Small intestine (tissue), 7 donors: ENCODE results near the gene NLGN4Y. TPM values are rescaled to one million over a fixed set of nuclear protein-coding genes. Genes with fewer than 3 reads are reported as not detected.
"Not testable (repeated sequence)": the region's sequence is repeated elsewhere in the genome, so short reads cannot be mapped to it uniquely, and the experiment has no call there.

Source experiments
- DNase-seq, 2 donors: peaks; one replicate each; pipeline versions ENCODE4 v3.0.0 to v3.0.0-alpha.2; 2013
- FAIRE-seq: peaks from 2 replicates; lab custom pipeline; 2012; peaks lifted over from hg19 to GRCh38; lab: Jason Lieb, UNC
- H3K27ac ChIP-seq, 3 donors: one replicate each; pipeline ENCODE4 v1.5.1; 2013; ENCODE audit warnings: low read length in 2 of 3, mild to moderate bottlenecking in 2 of 3, control low read depth in 1 of 3, inconsistent platforms in 1 of 3, low read depth in 1 of 3, moderate library complexity in 1 of 3
- H3K27me3 ChIP-seq, 3 donors: one replicate each; pipeline ENCODE4 v1.6.1; 2013; ENCODE audit warnings: low read length in 3 of 3, inconsistent platforms in 1 of 3; ENCODE audit not compliant: control insufficient read depth in 3 of 3, insufficient read depth in 3 of 3
- H3K36me3 ChIP-seq, 3 donors: one replicate each; pipeline ENCODE4 v1.6.1; 2013; ENCODE audit warnings: low read length in 3 of 3, inconsistent platforms in 1 of 3, low read depth in 1 of 3, mild to moderate bottlenecking in 1 of 3, moderate library complexity in 1 of 3; ENCODE audit not compliant: control insufficient read depth in 3 of 3, insufficient read depth in 2 of 3
- H3K4me1 ChIP-seq, 3 donors: one replicate each; pipeline ENCODE4 v1.6.1; 2013; ENCODE audit warnings: low read length in 2 of 3, inconsistent platforms in 1 of 3, low read depth in 1 of 3, mild to moderate bottlenecking in 1 of 3, moderate library complexity in 1 of 3; ENCODE audit not compliant: control insufficient read depth in 3 of 3, insufficient read depth in 2 of 3
- H3K4me3 ChIP-seq, 3 donors: one replicate each; pipeline ENCODE4 v1.5.1; 2013; ENCODE audit warnings: low read length in 3 of 3, control low read depth in 1 of 3, inconsistent platforms in 1 of 3, low read depth in 1 of 3, mild to moderate bottlenecking in 1 of 3, moderate library complexity in 1 of 3
- H3K9me3 ChIP-seq, 2 donors: one replicate each; pipeline ENCODE4 v1.6.1; 2013; ENCODE audit warnings: low read depth in 1 of 2, low read length in 1 of 2; ENCODE audit not compliant: control insufficient read depth in 2 of 2, insufficient read depth in 1 of 2
- WGBS, 3 donors: extraction: QIAGEN DNeasy Blood & Tissue Kit; methylation state at CpG; one replicate each; pipeline ENCODE4 v1.1.7; 2013; 5-methylcytosine and 5-hydroxymethylcytosine counted together
- polyA plus RNA-seq, 4 donors: library from polyadenylated mRNA; stranded (reverse) in 3 of 4; unstranded in 1 of 4; fragments of 200-250 nt in 3 of 4; fragments of 120-200 nt in 1 of 4; gene quantifications; one replicate each; pipeline versions ENCODE4 v1.2.1 to v1.2.3, GENCODE V29; 2013
- donor health status: healthy with polysubstance abuse.
- donor health status: control.
- donor health status: control.
- donor health status: Bipolar disorder and iron deficiency.
- donor health status: healthy.

Gene NLGN4Y
- polyA plus RNA-seq, 4 donors: 2.0 to 6.7 TPM; not detected in 2

- DNase-seq (no peak), FAIRE-seq (no peak)
- Histone ChIP-seq H3K4me3 (no peak overlapping the region), H3K36me3 (no peaks in the 10 kb centered on the region), H3K9me3 (no peaks in the 10 kb centered on the region), H3K27ac (no peak overlapping the region), H3K4me1 (no peaks in the 10 kb centered on the region), H3K27me3 (no peaks in the 10 kb centered on the region)
- WGBS, 3 donors: 69 to 83% methylated on average over 5 of the region's 5 CpGs; no CpG with 5 or more reads in 1 of the 3 donors
Observed at GRCh38 chrY:14828531-14828930, 304.2 kb downstream of the NLGN4Y start.

GRCh38 chrY:14829366-14829885, 305.1 kb downstream of the NLGN4Y start:
- 88 to 95% methylated on average over 8 to 9 of the region's 9 CpGs; no CpG with 5 or more reads in 1 of the 3 donors for WGBS, 3 donors
- Histone ChIP-seq H3K4me3 (no peak overlapping the region), H3K36me3 (no peaks in the 10 kb centered on the region), H3K27ac (no peak overlapping the region), H3K27me3 (no peaks in the 10 kb centered on the region), H3K9me3 (no peaks in the 10 kb centered on the region), H3K4me1 (no peaks in the 10 kb centered on the region)
- DNase-seq (no peak), FAIRE-seq (no peak)

GRCh38 chrY:14834103-14835060, 310.1 kb downstream of the NLGN4Y start:
- no peak overlapping the region for H3K27ac ChIP-seq
- DNase-seq: no peak

GRCh38 chrY:14837466-14837865, 313.1 kb downstream of the NLGN4Y start:
- Histone ChIP-seq H3K4me3 (no peak overlapping the region), H3K27ac (no peak overlapping the region), H3K36me3 (no peaks in the 10 kb centered on the region), H3K27me3 (no peaks in the 10 kb centered on the region), H3K4me1 (no peaks in the 10 kb centered on the region), H3K9me3 (no peaks in the 10 kb centered on the region)
- DNase-seq: no peak
- FAIRE-seq: no peak
- 62 to 81% methylated on average over 3 of the region's 3 CpGs; no CpG with 5 or more reads in 1 of the 3 donors for WGBS, 3 donors

More at GRCh38 chrY:14834103-14835060, 310.1 kb downstream of the NLGN4Y start:
- no peak overlapping the region for H3K4me3 ChIP-seq
- H3K27me3 ChIP-seq: no peaks in the 10 kb centered on the region
- no peaks in the 10 kb centered on the region for H3K9me3 ChIP-seq
- H3K36me3 ChIP-seq: no peaks in the 10 kb centered on the region
- 69 to 90% methylated on average over 4 of the region's 4 CpGs; no CpG with 5 or more reads in 1 of the 3 donors for WGBS, 3 donors
- FAIRE-seq: no peak
- H3K4me1 ChIP-seq: no peaks in the 10 kb centered on the region

- FAIRE-seq (no peak), DNase-seq (peak in 1 of 2 donors; percentile 31)
- no peaks in the 10 kb centered on the region for H3K27me3 ChIP-seq
- no peak overlapping the region for H3K27ac ChIP-seq
- H3K4me1 ChIP-seq: no peaks in the 10 kb centered on the region
- no peak overlapping the region for H3K4me3 ChIP-seq
- no peaks in the 10 kb centered on the region for H3K9me3 ChIP-seq
- 8 to 42% methylated on average over 1 of the region's 1 CpG; no CpG with 5 or more reads in 1 of the 3 donors for WGBS, 3 donors
- H3K36me3 ChIP-seq: no peaks in the 10 kb centered on the region
Observed at GRCh38 chrY:14850734-14851133, 326.4 kb downstream of the NLGN4Y start.

DNA sequence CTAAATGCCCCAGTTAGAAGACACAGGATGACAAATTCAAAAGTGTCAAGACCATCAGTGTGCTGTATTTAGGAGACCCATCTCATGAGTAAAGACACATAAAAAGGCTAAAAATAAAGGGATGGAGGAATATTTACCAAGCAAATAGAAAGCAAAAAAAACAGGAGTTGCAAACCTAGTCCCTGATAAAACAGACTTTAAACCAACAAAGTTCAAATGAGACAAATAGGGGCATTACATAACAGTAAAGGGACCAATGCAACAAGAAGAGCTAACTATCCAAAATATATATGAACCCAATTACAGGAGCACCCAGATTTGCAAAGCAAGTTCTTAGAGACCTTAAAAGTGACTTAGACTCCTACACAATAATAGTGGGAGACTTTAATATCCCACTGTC, 336.1 kb downstream of the NLGN4Y start:
- FAIRE-seq: no peak
- Histone ChIP-seq H3K27me3 (no peaks in the 10 kb centered on the region), H3K4me3 (no peak overlapping the region), H3K4me1 (no peaks in the 10 kb centered on the region), H3K9me3 (no peaks in the 10 kb centered on the region), H3K36me3 (no peaks in the 10 kb centered on the region), H3K27ac (no peak overlapping the region)
- DNase-seq: no peak

GRCh38 chrY:14861033-14861432, 336.7 kb downstream of the NLGN4Y start:
- WGBS, 3 donors: 30 to 61% methylated on average over 8 of the region's 8 CpGs; no CpG with 5 or more reads in 1 of the 3 donors
- H3K27ac ChIP-seq, H3K4me3 ChIP-seq, H3K36me3 ChIP-seq, H3K27me3 ChIP-seq, H3K9me3 ChIP-seq, H3K4me1 ChIP-seq, FAIRE-seq: not testable (repeated sequence)
- peak; percentile 0 to 1 for DNase-seq

GRCh38 chrY:14871971-14872370, 347.6 kb downstream of the NLGN4Y start:
- H3K36me3 ChIP-seq: no peaks in the 10 kb centered on the region
- H3K9me3 ChIP-seq: no peaks in the 10 kb centered on the region
- DNase-seq (peak in 1 of 2 donors; percentile 7), FAIRE-seq (no peak)
- no peak overlapping the region for H3K4me3 ChIP-seq
- H3K4me1 ChIP-seq: no peaks in the 10 kb centered on the region
- 13 to 35% methylated on average over 2 of the region's 2 CpGs; no CpG with 5 or more reads in 1 of the 3 donors for WGBS, 3 donors
- H3K27ac ChIP-seq: no peak overlapping the region
- H3K27me3 ChIP-seq: no peaks in the 10 kb centered on the region
